ENCODE measurements around the gene ARMCX2.

Gene ARMCX2

DNA sequence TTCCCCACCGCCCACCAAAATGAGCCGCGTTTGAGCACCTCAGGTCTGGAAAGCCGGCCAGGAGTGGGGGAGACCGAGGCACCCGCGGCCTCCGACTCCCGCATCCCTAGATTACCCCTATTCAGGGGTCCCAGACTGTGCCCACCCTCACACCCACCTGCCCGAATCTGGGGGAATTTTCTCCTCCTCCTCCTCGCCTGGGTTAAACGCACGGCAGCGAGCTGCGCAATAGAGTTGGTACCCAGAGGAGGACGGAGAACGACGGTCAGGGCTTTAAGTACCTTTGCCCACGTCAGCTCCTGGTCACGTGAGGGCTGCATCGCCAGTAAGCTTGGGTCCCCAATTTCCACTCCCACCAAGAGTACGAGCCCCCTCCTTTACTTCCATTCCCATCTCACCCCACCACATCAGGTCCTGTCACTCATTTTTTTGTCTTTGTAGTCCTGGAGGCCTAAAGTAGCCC is at the start of gene ARMCX2:
Gene ARMCX2 (minus strand): TSS at position 250 of the 463 bp plus-strand sequence. CDS start 2,262 bp downstream, outside the sequence.
- TF ChIP-seq CSDC2 (CRISPR knock-in tag; IDR thresholded peaks at IDR 0.05): no peak
- TF ChIP-seq ISL1 (CRISPR knock-in tag; IDR thresholded peaks at IDR 0.05): no peak
- TF ChIP-seq CSRNP3 (CRISPR knock-in tag; IDR thresholded peaks at IDR 0.05): no peak
- no peak for TF ChIP-seq OSR1 (CRISPR knock-in tag; IDR thresholded peaks at IDR 0.05)
- no peak for TF ChIP-seq SNAI2 (CRISPR knock-in tag; IDR thresholded peaks at IDR 0.05)
- TF ChIP-seq PPARA (CRISPR knock-in tag; IDR thresholded peaks at IDR 0.05; ENCODE audit: borderline replicate concordance): no peak
- TF ChIP-seq, protein P1, sequence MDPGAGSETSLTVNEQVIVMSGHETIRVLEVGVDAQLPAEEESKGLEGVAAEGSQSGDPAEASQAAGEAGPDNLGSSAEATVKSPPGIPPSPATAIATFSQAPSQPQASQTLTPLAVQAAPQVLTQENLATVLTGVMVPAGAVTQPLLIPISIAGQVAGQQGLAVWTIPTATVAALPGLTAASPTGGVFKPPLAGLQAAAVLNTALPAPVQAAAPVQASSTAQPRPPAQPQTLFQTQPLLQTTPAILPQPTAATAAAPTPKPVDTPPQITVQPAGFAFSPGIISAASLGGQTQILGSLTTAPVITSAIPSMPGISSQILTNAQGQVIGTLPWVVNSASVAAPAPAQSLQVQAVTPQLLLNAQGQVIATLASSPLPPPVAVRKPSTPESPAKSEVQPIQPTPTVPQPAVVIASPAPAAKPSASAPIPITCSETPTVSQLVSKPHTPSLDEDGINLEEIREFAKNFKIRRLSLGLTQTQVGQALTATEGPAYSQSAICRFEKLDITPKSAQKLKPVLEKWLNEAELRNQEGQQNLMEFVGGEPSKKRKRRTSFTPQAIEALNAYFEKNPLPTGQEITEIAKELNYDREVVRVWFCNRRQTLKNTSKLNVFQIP (CRISPR knock-in tag; IDR thresholded peaks at IDR 0.05; ENCODE audit: borderline replicate concordance, low read depth): no peak
- no peak for TF ChIP-seq ZFP30 (CRISPR knock-in tag; IDR thresholded peaks at IDR 0.05)
- TF ChIP-seq ZNF565 (CRISPR knock-in tag; conservative IDR thresholded peaks at IDR 0.05; ENCODE audit: low read depth): no peak
- no peak for TF ChIP-seq RARB (CRISPR knock-in tag; IDR thresholded peaks at IDR 0.05)
- TF ChIP-seq PATZ1 (CRISPR knock-in tag; IDR thresholded peaks at IDR 0.05; ENCODE audit: borderline replicate concordance): no peak
- no peak for TF ChIP-seq GLIS3 (CRISPR knock-in tag; IDR thresholded peaks at IDR 0.05)
- peak; percentile 85 for ATAC-seq

DNA sequence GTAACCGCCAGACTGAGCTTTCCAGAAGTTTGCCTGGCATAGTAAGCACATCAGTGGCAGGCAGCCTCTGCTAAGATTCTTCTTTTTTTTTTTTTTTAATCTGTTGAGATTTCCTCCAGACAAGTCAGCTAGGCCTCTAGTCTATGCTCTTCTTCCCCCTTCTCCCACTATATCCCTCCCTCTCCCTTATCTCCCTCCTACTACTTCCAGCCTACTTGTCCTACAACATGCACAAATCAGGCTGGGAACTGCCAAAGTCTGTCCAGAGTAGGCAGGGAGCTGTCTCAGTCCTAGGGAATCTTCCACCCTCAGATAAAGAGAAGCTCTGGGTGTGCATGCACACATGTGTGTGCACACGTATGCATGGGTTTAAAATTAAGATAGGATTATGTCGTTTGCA is 49.7 kb upstream of the ARMCX2 start:
- ATAC-seq: no peak

More for the DNA sequence above, 49.7 kb upstream of the ARMCX2 start:
- TF ChIP-seq CSRNP3 (CRISPR knock-in tag; IDR thresholded peaks at IDR 0.05): no peak
- TF ChIP-seq SNAI2 (CRISPR knock-in tag; IDR thresholded peaks at IDR 0.05): no peak
- TF ChIP-seq BACH2 (CRISPR knock-in tag; IDR thresholded peaks at IDR 0.05; ENCODE audit: borderline replicate concordance): no peak
- TF ChIP-seq TOX (CRISPR knock-in tag; IDR thresholded peaks at IDR 0.05; ENCODE audit: borderline replicate concordance): no peak
- no peak for TF ChIP-seq ISL1 (CRISPR knock-in tag; IDR thresholded peaks at IDR 0.05)
- no peak for TF ChIP-seq TCF4 (CRISPR knock-in tag; IDR thresholded peaks at IDR 0.05; ENCODE audit: borderline replicate concordance)
- no peak for TF ChIP-seq TSHZ2 (CRISPR knock-in tag; IDR thresholded peaks at IDR 0.05)
- TF ChIP-seq, protein P2, sequence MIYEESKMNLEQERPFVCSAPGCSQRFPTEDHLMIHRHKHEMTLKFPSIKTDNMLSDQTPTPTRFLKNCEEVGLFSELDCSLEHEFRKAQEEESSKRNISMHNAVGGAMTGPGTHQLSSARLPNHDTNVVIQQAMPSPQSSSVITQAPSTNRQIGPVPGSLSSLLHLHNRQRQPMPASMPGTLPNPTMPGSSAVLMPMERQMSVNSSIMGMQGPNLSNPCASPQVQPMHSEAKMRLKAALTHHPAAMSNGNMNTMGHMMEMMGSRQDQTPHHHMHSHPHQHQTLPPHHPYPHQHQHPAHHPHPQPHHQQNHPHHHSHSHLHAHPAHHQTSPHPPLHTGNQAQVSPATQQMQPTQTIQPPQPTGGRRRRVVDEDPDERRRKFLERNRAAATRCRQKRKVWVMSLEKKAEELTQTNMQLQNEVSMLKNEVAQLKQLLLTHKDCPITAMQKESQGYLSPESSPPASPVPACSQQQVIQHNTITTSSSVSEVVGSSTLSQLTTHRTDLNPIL (CRISPR knock-in tag; IDR thresholded peaks at IDR 0.05; ENCODE audit: low read depth): no peak
- no peak for TF ChIP-seq OSR1 (CRISPR knock-in tag; IDR thresholded peaks at IDR 0.05)
- no peak for TF ChIP-seq CSDC2 (CRISPR knock-in tag; IDR thresholded peaks at IDR 0.05)
- no peak for TF ChIP-seq ZC3H10 (CRISPR knock-in tag; IDR thresholded peaks at IDR 0.05)
- no peak for TF ChIP-seq PATZ1 (CRISPR knock-in tag; IDR thresholded peaks at IDR 0.05; ENCODE audit: borderline replicate concordance)
- no peak for TF ChIP-seq ESRRG (CRISPR knock-in tag; IDR thresholded peaks at IDR 0.05)
- TF ChIP-seq ZFP30 (CRISPR knock-in tag; IDR thresholded peaks at IDR 0.05): no peak
- no peak for TF ChIP-seq ZNF8 (CRISPR knock-in tag; IDR thresholded peaks at IDR 0.05)
- no peak for TF ChIP-seq RARB (CRISPR knock-in tag; IDR thresholded peaks at IDR 0.05)
- no peak for TF ChIP-seq ARNTL (CRISPR knock-in tag; IDR thresholded peaks at IDR 0.05; ENCODE audit: borderline replicate concordance, low read depth)
- no peak for TF ChIP-seq PPARA (CRISPR knock-in tag; IDR thresholded peaks at IDR 0.05; ENCODE audit: borderline replicate concordance)
- no peak for TF ChIP-seq ZNF70 (CRISPR knock-in tag; IDR thresholded peaks at IDR 0.05)

All from SK-N-SH treated with all-trans-retinoic acid at 6 μM for 48 hours (cell line).